Non-pigmented ciliary epithelial cell (primary cell): Measurements from ENCODE around the gene HKDC1.
"Not testable (repeated sequence)": the region's sequence is repeated elsewhere in the genome, so short reads cannot be mapped to it uniquely, and the experiment has no call there.

Experiments
- DNase-seq: peaks from one replicate; pipeline ENCODE4 v3.0.0-alpha.2; 2010; ENCODE audit warnings: low read depth

Gene HKDC1, protein sequence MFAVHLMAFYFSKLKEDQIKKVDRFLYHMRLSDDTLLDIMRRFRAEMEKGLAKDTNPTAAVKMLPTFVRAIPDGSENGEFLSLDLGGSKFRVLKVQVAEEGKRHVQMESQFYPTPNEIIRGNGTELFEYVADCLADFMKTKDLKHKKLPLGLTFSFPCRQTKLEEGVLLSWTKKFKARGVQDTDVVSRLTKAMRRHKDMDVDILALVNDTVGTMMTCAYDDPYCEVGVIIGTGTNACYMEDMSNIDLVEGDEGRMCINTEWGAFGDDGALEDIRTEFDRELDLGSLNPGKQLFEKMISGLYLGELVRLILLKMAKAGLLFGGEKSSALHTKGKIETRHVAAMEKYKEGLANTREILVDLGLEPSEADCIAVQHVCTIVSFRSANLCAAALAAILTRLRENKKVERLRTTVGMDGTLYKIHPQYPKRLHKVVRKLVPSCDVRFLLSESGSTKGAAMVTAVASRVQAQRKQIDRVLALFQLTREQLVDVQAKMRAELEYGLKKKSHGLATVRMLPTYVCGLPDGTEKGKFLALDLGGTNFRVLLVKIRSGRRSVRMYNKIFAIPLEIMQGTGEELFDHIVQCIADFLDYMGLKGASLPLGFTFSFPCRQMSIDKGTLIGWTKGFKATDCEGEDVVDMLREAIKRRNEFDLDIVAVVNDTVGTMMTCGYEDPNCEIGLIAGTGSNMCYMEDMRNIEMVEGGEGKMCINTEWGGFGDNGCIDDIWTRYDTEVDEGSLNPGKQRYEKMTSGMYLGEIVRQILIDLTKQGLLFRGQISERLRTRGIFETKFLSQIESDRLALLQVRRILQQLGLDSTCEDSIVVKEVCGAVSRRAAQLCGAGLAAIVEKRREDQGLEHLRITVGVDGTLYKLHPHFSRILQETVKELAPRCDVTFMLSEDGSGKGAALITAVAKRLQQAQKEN

DNA sequence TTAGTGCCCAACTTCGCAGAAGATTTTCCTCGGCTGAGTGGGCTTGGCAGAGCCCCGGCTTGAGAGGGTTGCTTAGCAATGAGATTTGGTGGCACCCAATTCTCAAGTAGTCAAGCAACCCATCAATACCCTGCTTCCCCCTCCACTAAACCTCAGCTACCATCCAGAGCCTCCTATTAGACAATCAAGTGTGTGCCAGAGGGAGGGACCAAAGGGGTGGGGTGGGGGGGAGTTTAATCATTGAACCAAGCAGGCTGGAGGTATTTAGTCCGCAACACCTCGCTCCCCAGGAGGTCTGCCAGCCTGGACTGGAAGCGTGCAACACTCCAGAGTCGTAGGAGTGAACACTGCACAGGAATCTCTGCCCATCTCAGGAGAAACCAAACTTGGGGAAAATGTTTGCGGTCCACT, at the start of gene HKDC1:
HKDC1 (plus strand) TSS at position 292 of the 411 bp plus-strand sequence; CDS start at position 396, 104 bp downstream.
- no peak for DNase-seq

DNA sequence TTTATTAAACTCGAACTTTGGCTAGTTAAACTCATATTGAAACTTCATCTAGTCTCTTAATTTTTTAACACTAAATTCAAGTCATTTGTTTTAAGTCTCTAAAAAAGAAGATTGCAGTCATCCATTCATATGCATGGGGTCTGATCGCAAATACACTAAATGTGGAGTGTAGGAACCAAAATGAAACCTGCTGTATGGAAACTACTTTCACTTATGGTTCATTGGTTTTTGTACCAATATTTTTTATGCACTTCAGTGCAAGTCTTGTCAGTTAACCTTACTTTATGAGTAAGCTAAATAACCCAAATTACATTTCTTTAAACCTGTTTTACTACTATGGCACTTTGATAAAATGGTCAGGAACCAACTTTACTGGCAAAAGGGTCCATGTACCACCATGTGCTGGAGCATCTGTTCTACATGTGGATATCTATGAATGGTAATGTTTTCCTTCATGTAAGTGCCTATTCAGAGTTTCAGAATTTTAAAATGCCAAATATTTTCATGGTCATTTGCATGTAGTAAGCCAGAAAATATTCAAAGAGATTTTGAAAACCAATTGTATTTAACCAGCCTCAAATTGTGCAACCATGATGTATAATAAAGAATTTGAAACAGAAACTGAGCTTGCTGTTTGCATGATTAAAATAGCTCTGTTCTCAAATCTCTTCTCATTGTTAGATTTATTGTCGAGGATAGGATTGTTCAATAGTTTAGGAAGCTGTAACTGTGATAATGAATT, 47.7 kb upstream of the HKDC1 start:
- no peak for DNase-seq

DNA sequence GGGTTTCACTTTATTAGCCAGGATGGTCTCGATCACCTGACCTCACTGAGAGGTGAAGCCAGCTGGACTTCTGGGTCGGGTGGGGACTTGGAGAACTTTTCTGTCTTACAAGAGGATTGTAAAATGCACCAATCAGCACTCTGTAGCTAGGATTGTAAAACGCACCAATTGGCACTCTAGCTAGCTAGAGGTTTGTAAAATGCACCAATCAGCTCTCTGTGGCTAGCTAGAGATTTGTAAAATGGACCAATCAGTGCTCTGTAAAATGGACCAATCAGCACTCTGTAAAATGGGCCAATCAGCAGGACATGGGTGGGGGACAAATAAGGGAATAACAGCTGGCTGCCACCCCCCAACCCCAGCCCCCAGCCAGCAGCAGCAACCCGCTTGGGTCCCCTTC, 44.8 kb upstream of the HKDC1 start:
- not testable (repeated sequence) for DNase-seq

DNA sequence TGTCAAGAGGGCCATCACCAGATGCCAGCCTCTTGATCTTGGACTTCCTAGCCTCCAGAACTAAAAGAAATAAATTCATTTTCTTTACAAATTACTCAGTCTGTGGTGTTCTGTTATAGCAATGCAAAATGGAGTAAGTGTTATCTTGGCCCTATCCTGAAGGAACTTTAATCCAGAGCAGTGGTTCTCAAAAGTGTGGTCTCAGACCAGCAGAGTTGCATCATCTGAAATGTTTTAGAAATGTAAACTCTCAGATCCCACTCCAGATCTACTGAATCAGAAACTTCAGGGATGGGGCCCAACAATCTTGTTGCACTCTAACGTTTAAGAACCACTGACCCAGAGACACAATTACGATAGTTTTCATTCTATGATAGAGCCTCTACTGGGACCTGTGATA, 43.3 kb upstream of the HKDC1 start:
- DNase-seq: no peak

DNA sequence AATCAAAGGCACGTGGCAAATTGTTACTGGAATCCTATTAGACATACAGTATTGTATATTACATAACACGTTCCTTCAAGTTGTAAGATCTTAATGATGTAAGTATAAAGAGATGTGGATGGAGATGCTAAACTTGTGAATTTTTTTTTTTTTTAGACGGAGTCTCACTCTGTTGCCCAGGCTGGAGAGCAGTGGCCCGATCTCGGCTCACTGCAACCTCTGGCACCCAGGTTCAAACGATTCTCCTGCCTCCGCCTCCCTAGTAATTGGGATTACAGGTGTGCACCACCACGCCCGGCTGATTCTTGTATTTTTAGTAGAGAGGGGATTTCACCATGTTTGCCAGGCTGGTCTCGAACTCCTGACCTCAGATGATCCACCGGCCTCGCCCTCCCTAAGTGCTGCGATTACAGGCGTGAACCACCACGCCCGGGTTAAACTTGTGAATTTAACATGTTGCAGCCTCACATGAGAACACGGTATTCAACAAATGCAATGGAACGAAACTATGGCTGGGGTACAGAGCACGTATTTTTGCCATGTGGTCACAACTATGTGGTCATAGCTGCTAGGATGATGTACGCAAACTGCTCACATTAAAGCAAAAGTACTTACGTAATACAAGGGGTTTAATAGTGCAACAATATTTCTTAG, 40.9 kb upstream of the HKDC1 start:
- DNase-seq: no peak

DNA sequence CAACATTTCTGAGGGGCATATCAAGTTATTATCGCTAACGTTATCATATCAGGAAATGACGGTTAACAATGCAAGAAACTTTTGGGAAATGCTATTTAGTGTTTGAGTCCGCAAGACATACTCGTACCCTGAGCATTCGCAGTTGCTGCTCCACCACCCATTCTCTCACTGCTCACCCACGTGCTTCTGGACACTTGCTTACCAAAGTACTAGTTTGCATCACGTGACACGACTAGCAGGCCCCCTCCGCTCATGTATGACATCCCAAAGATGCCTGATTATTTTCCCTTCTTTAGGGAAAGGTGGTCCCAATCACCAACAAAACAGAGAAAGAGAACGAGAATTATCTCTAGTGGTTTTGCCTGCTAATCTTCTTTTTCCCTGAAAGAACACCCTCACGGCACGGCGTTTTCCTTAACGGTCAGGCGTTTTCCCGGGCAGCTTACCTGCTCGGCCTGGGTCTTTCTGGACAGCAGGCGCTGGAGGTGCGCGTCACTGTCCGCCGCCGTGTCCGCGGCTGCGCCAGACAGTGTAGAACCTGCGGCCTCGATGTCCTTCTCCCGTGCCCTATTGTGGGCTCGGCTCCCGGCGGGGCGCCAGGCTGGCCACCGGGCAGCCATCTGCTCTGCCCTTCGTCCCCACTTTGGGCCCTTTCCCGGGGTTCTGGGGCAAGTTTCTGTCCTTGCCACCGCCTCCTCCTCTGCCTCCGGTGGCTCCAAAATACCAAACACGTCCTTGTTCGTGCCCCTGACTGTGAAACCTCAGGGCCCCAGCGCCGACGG, 40.2 kb upstream of the HKDC1 start, which contains the start of gene SUPV3L1:
SUPV3L1 (plus strand) TSS at position 492 of the 782 bp plus-strand sequence; CDS start at position 550, 58 bp downstream.
- DNase-seq: peak; percentile 90

DNA sequence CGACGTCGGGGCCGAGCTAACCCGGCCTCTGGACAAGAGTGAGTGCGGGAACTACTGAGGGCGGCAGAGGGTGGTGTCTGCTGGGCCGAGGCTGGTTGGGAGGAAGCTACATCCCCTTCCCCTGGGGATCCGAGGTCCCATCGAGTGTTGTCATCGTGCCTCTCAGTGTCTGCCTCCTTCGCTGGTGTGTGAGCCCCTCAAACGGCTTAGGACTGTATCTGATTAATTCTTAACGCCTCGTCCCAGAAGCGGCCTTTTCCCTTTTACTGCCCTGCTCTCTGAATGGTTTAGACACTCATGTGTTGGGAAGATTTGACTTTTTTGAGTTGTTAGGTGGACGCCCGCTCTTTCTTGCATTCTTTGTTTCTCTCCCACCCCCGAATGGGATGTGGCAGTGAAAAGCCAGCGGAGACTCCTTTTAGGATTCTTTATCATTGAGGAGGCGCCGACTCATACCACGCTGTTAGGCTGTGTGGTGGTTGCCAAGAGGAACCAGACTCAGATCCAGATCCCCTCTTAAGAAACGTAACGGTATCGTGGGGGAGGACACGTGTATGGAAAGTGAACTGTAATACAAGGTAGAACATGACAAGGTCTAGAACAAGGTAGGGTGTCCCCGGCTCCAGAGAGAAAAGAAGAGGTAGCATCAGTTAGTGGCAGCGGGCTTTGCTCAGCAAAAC, 39.5 kb upstream of the HKDC1 start:
- DNase-seq: no peak

DNA sequence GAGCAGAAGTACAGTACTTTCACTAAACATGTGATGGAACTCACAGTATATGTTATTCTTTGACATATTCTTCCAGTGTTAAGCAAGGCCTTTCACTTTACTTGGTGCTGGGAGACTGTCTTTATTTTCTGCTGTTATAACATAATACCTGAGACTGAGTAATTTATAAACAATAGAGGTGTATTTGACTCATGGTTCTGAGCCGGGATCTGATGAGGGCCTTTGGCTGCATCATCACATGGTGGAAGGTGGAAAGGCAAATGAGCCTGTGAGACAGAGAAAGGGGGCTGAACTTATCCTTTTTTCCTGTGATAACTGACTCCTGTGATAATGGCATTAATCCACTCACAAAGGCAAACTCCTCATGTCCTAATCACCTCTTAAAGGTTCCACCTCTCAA, 38.7 kb upstream of the HKDC1 start:
- no peak for DNase-seq

DNA sequence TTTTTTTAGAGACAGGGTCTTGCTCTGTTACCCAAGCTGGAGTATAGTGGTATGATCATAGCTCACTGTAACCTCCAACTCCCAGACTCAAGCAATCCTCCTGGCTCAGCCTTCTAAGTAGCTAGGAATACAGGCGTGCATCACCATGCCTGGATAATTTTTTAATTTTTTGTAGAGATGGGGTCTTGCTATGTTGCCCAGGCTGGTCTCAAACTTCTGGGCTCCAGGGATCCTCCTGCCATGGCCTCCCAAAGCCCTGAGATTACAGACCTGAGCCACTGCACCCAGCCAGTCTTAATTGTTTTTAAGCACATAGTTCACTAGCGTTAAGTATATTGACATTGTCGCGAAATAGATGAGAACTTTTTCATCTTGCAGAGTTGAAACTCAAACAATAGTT, 38.1 kb upstream of the HKDC1 start:
- no peak for DNase-seq

DNA sequence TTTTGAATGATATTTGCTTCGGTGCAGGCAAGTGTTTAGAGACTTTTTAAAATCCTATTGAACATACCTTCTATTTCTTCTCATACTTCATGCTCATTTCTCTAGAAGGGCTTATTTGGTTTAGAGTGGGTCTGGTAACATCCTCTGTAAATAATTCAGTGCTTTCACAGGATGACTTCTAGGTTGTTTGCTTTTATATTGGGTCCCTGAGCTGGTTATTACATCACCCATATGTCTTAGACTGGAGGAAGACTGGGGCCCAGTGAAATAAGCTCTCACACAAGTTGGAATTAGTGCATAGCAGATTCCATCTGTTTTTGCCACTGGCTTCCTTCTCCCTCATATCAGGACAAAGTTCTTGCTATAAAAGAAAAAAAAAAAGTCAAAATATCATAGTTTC, 33.6 kb upstream of the HKDC1 start:
- DNase-seq: no peak

DNA sequence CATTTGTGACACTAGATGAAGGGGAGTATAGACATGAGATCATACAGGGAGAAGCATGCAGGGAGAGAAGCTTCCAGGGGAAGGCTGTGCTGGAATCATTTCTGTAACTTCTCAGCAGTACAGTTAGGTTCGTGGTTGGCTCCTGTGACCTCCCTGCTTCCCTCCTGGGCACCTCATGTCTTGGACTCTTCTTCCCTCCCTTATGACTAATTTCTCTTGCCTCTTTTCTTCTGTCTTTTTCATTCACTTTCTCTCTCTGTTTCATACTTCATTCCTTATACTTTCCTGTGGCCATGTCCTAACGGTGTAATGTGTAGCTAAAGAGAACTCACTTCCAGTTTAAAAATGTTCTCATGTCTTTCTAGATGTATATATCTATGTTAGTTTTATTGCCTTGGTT, 19.1 kb upstream of the HKDC1 start:
- DNase-seq: no peak

DNA sequence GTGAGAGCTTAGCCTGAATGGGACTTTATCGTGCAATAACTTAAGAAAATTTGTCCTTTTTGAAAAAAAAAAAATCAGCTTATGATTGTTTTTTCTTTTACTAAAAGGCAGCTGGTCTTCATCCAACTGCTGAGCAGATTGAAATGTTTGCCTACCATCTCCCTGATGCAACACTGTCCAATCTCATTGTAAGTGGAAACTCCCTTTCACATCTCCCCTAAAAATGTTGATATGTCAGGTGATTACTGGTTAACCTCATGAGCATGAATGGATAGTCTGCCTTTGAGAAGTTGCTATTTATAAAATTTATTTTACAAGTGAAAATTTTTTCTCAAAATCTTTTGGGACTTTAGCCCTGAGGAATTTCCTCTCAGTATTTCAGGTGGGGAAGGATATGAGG, 17.8 kb upstream of the HKDC1 start:
- no peak for DNase-seq

DNA sequence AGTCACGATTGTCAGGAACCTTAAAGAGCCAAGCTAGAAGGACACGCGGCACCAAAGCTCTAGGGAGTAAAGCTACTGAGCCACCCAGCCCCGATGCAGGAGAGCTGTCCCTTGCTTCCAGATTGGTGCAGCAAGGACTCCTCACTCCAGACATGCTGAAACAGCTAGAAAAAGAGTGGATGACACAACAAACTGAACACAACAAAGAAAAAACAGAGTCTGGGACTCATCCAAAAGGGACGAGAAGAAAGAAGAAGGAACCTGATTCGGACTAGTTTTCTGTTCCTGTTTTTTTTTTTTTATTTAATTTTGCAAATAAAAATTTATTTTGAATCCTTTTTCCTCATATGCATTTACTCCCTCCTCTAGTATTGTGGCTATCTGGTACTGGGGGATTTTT, 11.4 kb upstream of the HKDC1 start:
- DNase-seq: no peak

DNA sequence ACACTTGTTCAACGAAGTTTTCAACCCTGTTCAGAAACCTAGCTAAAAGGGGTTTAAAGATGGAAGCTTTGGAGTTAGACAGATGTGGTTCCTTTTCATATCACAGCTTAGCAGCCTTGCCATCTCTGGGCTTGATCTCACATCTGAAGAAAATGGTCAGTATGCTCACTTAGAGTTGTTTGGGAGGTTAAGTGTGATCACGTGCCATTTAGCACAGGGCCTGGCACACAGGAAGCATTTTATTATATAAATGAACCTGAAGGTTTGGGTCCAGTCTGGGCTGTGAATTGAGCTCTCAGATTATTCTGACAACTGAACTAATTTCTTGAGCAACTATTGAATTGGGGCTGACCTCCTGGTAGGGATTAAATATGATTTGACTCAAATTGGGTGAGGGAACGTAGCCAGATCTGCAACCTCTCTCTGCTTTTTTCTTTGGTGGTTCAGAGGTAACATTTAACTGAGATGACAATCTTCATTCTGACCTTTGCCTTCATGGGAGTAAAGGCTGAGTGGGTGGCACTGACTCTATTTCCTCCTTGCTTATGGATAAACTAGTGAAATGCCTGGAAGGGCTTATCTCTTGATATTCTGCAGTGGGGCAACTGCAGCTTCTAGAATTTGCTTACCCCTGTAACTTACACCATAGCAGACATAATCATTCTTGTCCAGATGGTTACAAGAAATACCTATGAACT, 10.2 kb upstream of the HKDC1 start:
- DNase-seq: no peak

DNA sequence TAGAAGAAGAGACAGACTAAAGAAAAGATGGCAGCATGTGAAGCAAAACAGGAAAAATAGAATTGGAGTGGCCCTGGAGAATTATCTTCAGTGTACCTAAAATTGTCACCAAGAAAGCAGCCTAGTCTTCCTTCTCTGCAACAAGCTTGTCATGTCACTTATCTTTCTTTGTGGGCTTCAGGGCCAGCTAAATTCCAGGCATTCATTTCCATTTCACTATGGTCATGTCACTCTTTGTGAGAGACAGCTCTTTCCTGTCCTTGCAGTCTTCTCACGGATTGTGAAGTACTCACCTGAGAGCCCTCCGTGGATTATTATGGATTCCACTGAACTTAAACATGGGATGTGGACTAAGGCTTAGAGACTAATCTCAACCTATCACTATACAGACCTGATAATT, 9.0 kb upstream of the HKDC1 start:
- DNase-seq: no peak

DNA sequence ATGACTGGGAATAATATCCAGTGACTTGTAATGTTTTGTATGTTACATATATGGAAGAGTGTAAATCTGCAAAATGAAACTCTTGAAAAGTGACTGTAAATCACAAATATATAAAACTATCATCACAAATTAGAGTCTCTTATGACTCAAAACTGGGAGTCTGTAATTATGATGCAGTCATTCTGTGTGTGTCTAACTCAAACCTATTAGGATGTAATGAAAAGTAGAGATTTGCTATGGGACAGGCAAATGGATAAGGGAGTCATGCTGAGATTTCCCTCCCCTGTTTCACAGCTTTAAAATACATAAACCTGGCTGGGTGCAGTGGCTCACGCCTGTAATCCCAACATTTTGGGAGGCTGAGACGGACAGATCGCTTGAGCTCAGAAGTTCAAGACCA, 8.6 kb upstream of the HKDC1 start:
- no peak for DNase-seq

DNA sequence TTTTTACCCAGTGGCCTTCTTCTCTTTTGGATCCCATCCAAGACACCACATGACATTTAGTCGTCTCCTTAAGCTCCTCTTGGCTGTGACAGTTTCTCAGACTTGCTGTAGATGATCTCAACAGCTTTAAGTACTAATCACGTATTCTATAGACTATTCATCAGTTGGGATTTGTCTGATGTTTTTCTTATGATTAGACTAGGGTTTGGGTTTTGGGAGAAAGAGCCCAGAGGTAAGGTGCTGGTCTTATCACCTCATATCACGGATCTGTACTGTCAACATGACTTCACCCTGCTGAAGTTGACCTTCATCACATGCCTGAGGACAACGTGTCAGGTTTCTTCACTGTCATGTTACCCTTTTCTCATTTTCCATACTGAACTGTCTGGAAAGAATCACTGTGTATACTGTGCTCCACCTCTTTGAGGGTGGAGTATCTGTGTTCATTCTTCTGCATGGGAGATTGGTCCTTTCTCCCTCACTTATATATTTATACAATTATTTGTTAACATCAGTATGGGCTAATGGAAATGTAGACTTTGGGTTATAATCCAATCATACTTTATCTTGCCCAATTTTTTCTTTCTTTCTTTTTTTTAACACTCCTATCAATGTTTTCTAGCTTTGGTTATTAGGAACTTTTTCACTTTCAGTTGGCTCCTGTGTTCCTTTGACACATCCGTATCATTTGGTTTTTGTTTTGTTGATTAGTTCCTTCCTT, 6.4 kb upstream of the HKDC1 start:
- no peak for DNase-seq

DNA sequence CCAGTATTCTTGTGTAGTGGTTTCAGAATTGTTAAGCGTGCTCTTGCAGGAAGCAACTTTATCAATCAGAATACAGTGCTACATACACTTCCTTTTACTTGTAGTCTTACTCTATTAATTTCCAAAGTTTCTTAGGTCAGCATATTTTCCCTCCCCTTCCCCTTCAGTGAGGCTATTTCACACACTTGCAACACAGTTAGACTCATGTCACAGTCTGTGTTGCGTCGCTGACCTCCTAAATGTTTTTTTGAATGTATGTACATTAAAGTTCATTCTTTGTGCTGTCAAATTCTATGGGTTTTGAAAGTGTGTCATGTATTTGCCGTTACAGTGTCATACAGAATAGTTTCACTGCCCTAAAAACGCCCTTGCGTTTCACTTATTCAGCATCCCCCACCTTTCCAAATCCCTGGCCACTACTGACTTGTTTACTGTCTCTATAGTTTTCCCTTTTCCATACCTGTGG, 5.4 kb upstream of the HKDC1 start:
- no peak for DNase-seq
